Vagina (tissue), 2 donors: ENCODE measurements around the gene TERT. TPM values are rescaled to one million over a fixed set of nuclear protein-coding genes. Genes with fewer than 3 reads are reported as not detected.

Source experiments
- DNase-seq, 2 donors: peaks; one replicate each; pipeline ENCODE4 v3.0.0-alpha.2; 2017; ENCODE audit errors: extremely low spot score in 2 of 2
- H3K27ac ChIP-seq: fragments of 200-600 bp; sonication (generic); one replicate; pipeline ENCODE4 v1.5.1; 2019
- H3K27me3 ChIP-seq: fragments of 200-600 bp; sonication (generic); one replicate; pipeline ENCODE4 v1.5.1; 2019
- H3K36me3 ChIP-seq, 2 donors: fragments of 200-600 bp; sonication (generic); one replicate each; pipeline ENCODE4 v1.5.1; 2017 to 2019
- H3K4me1 ChIP-seq: fragments of 200-600 bp; sonication (generic); one replicate; pipeline ENCODE4 v1.5.1; 2019
- H3K4me3 ChIP-seq, 2 donors: fragments of 200-600 bp; sonication (generic); 1 replicate in 1 of 2; 2 replicates in 1 of 2; pipeline ENCODE4 v1.5.1; 2016 to 2019
- H3K9me3 ChIP-seq: fragments of 200-600 bp; sonication (generic); one replicate; pipeline ENCODE4 v1.5.1; 2019
- CTCF ChIP-seq, 3 experiments: fragments of 450-650 bp in 2 of 3; fragments of 200-600 bp in 1 of 3; sonication (generic) in 1 of 3; IDR thresholded peaks; one replicate each; pipeline ENCODE4 v1.5.1; 2017 to 2019; ENCODE audit warnings: antibody characterized with exemption in 3 of 3, mild to moderate bottlenecking in 2 of 3, moderate library complexity in 2 of 3
- POLR2A ChIP-seq, 2 donors: fragments of 450-650 bp; IDR thresholded peaks; one replicate each; pipeline ENCODE4 v1.6.1; 2017; ENCODE audit warnings: antibody characterized with exemption in 2 of 2, mild to moderate bottlenecking in 2 of 2, moderate library complexity in 2 of 2
- POLR2AphosphoS5 ChIP-seq, 2 donors: sonication (generic); formaldehyde crosslinking; IDR thresholded peaks; one replicate each; pipeline ENCODE4 v1.9.0; 2017; ENCODE audit warnings: antibody characterized with exemption in 2 of 2, mild to moderate bottlenecking in 2 of 2, low read depth in 1 of 2; ENCODE audit not compliant: insufficient read depth in 1 of 2
- intact Hi-C: fragments of 100-400 bp; cut with DNase I; formaldehyde crosslinking; loops from one replicate; pipeline ENCODE4 v1.15.1; 2023
- total RNA-seq: library from RNA; depleted of rRNA; stranded (reverse); fragments of >200 nt; gene quantifications from one replicate; pipeline ENCODE4 v1.2.3, GENCODE V29; 2016

The TERT gene
- total RNA-seq, 1 donor from 2014 or later: not detected

- Histone ChIP-seq H3K9me3 (no peaks in the 10 kb centered on the region), H3K4me1 (no peaks in the 10 kb centered on the region), H3K4me3 (no peak overlapping the region), H3K27ac (no peak overlapping the region), H3K36me3 (no peaks in the 10 kb centered on the region), H3K27me3 (no peaks in the 10 kb centered on the region)
- DNase-seq: no peak
- no peak for TF ChIP-seq POLR2AphosphoS5 (IDR thresholded peaks at IDR 0.05; ENCODE audit: insufficient read depth in 1 of 2, low read depth in 1 of 2)
- no peak for TF ChIP-seq CTCF (IDR thresholded peaks at IDR 0.05)
- no peak for TF ChIP-seq POLR2A (IDR thresholded peaks at IDR 0.05)
- intact Hi-C loops: no loop called here
These were observed 84.7 kb downstream of the TERT start for GRCh38 chr5:1209896-1210776.

GRCh38 chr5:1209489-1209852 lies 85.4 kb downstream of the TERT start:
- intact Hi-C loops: no loop called here
- Histone ChIP-seq H3K4me3 (no peak overlapping the region), H3K27me3 (no peaks in the 10 kb centered on the region), H3K36me3 (no peaks in the 10 kb centered on the region), H3K4me1 (no peaks in the 10 kb centered on the region), H3K27ac (no peak overlapping the region), H3K9me3 (no peaks in the 10 kb centered on the region)
- DNase-seq: no peak
- no peak for TF ChIP-seq POLR2A (IDR thresholded peaks at IDR 0.05)
- no peak for TF ChIP-seq POLR2AphosphoS5 (IDR thresholded peaks at IDR 0.05; ENCODE audit: insufficient read depth in 1 of 2, low read depth in 1 of 2)
- TF ChIP-seq CTCF (IDR thresholded peaks at IDR 0.05): no peak

GRCh38 chr5:1208743-1209488 lies 86.0 kb downstream of the TERT start:
- H3K27me3 ChIP-seq: no peaks in the 10 kb centered on the region
- no peak overlapping the region for H3K27ac ChIP-seq
- H3K36me3 ChIP-seq: no peaks in the 10 kb centered on the region
- no peak overlapping the region for H3K4me3 ChIP-seq
- no peak for TF ChIP-seq POLR2A (IDR thresholded peaks at IDR 0.05)
- TF ChIP-seq POLR2AphosphoS5 (IDR thresholded peaks at IDR 0.05; ENCODE audit: insufficient read depth in 1 of 2, low read depth in 1 of 2): no peak
- TF ChIP-seq CTCF (IDR thresholded peaks at IDR 0.05): no peak
- no peaks in the 10 kb centered on the region for H3K9me3 ChIP-seq
- intact Hi-C loops: no loop called here
- DNase-seq: no peak
- no peaks in the 10 kb centered on the region for H3K4me1 ChIP-seq

GRCh38 chr5:1208221-1208742 lies 86.6 kb downstream of the TERT start:
- H3K27me3 ChIP-seq: no peaks in the 10 kb centered on the region
- intact Hi-C loops: no loop called here
- no peaks in the 10 kb centered on the region for H3K36me3 ChIP-seq
- no peak for DNase-seq
- H3K27ac ChIP-seq: no peak overlapping the region
- TF ChIP-seq POLR2AphosphoS5 (IDR thresholded peaks at IDR 0.05; ENCODE audit: insufficient read depth in 1 of 2, low read depth in 1 of 2) (no peak), CTCF (IDR thresholded peaks at IDR 0.05) (no peak), POLR2A (IDR thresholded peaks at IDR 0.05) (no peak)
- no peaks in the 10 kb centered on the region for H3K4me1 ChIP-seq
- H3K9me3 ChIP-seq: no peaks in the 10 kb centered on the region
- no peak overlapping the region for H3K4me3 ChIP-seq
